Stimulated activated CD8-positive, alpha-beta memory T cell treated with anti-CD3 and anti-CD28 coated beads, Interleukin-4, amount 100 ng/mL, for 24 hours (primary cell): ENCODE measurements around the gene ABHD10.

Experiments used
- DNase-seq: peaks from one replicate; pipeline ENCODE4 v3.0.0-alpha.2; 2020; ENCODE audit warnings: low read depth

Gene ABHD10

DNA sequence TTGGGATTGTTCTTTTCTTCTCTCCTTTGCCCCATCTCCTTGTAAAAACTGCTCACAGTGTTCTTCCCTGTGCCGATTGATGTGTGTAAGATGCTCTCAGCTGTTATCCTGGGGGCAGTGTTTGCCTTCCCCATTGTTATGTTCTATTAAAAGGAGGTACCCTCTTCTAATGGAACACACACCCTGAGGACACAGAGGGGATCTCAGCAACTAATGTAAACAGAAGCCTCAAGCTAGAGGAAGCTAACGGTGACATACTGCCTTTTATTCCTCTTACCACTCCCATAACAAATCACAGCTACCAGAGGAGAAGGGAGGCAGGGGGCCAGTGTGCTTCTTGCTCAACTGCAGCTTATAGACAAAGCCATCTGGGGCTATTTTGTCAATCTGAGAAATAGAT is 22.1 kb downstream of the ABHD10 start:
- no peak for DNase-seq

DNA sequence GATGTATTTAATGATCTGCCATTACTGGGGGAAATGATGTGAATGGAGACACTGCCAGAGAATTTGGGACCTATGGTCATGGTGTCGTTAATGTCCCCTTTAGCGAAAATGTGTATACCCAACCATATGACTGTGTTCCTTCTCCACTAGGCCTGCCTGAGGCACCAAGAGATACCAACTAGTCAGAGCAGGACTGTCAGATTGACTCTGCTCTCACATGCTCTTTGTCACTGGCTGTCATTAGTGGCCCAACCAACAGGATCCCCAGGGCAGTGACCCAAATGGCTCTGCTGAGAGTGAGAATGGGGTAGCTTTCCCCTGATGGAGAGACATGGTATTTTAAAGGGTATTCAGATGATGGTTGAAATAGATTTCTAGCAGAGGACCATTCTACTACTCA is 22.7 kb downstream of the ABHD10 start:
- DNase-seq: no peak

DNA sequence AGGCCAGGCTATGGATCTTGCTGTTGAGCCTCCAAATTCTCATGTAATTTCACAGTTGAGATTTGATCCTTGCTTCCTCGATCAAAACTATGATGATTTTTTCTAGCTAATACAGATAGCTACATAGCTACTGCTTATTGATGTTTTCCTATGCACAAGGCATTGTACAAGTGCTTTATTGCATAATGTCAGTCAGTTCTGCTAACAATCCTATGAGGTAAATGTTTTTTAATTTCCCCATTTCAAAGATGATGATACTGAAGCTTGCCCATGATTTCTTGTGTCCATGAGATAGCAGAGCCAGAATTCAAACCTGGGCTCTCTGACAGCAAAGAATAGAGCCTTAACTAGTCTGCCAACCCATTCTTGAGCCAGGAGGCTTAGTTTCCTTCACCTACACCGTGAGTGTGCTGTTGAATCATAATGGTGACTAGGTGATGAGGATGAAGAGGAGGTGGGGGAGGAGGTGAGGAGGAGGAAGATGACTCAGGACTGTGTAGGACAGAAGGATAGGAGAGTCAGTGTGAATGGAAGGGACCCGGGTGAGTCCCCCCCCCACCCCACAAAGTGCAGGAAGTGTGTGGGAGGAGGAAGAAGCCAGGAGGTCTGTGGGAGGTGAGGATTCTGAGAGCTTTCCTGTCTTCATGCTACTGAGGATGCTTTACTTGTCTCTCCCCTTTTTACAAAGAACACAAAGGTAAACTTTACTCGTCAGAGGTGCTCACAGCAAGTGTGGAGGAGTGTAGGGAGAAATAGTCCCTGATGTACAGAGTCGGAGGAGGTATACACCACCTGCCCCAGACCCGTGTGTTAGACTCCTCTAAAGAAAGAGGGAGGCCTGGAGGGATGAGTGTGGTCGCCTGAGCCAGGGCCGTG is 23.5 kb downstream of the ABHD10 start:
- DNase-seq: peak; percentile 30

DNA sequence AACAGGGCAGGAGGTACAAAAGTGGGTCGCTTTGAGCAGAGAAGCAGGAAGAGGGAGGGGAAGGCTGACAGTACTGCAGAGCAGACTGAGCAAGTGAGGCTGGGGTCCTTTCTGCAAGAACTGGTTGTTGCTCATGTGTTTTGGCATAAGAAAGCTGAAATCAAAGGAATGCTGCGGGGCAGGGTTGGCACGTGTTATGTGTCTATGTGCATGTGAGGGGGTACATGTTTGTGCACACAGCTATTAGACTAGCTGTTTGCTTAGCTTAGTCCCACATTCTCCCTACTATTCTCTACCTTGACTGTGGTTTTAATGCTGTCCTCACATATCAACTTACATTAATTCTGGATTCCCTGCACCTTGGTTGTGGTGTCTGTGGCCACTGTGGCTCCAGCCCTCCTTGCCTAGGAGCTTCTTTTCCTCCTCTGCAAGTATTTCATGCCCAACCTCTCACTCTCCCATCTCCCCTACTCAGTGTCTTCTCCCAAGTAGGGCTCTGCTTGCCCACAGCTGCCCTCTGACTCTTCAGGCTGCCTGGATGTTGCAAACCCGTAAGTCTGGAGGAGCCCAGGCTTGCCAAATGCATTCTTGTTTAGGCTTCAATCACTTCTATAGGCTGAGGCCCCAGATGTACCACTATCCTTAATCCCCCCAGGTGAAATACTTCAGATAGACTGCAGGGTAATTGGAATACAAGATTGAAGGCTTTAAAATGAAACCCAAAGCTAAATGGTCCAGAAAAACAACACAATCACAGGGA is 24.7 kb downstream of the ABHD10 start:
- DNase-seq: no peak

DNA sequence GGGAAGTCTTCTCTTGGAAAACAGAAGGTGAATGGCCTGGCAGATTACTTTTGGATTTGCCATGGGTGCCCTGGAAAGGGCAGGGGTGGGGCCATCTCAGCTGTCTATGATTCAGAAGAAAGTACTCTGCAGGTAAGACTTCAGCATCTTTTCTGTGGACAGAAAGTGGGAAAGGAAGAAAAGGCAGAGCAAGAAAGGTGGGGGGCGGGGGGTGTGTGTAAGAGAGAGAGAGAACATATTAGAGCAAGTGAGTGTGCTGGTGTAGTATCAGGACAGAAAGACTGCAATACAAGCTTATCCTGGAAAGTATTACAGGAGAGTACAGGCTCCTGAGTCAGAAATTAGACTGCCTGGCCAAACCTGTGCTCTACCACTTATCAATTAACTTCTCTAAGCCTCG is 25.4 kb downstream of the ABHD10 start:
- DNase-seq: no peak

DNA sequence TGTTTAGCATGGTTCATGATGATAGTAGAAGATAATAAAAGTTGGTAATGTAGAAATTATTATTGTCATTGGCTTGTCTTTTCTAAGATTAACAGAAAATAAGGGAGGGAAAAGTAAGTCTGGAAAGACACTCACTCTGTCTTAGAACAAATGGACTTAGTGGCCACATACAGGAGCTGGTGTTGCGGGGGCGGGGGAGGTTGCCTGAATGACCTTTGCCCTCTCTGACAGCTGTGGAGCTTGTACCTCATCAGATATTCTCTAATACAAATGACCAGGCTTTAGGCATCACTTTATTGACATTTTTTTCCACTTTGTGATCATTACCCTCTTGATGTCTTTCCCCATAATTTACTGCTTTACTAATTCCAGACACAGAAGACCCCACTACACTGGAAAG is 25.8 kb downstream of the ABHD10 start:
- DNase-seq: no peak

DNA sequence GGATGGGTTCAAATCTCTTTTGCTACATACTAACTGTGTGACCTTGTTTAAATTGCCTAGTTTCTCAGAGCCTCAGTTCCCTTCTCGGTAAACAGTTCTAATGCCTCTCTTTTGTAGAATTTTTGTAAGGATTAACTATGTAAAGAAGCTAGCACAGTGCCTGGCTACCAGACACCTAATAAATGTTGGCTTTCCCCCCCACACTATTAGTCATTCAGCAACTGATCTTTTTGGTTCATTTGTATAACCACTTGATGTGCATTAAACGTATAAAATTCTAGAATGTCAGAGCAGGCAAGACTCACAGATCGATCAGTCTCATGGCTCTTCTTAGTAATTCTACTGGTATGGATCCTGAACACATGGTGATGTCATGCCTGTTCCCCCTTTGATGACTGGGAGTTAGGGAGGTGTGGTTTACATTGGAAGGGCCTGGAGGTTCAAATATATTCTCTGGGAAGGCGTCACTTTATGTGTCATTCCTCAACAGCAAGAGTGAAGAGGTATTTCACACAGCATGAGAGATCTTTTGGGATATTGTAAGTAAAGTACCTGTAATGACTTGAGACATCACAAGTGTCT is 26.4 kb downstream of the ABHD10 start:
- no peak for DNase-seq

DNA sequence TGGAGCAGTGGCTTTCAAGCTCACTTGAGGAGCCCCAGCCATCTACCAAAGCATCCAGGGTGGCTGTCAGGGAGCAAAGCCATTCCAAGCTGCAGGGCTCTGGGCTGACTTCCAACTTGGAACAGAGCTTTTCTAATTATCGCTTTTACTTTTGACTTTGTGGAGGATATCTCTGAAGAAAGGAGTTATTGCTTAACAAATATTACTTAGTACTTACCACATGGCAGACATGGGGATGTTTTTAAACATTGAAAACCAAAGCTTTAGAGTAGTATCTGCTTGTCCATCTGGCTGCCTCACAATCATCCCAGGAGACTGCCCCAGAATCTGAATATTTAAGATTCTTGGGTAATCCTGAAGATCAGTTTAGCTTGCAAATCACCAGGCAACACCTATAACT is 28.8 kb downstream of the ABHD10 start:
- DNase-seq: no peak

DNA sequence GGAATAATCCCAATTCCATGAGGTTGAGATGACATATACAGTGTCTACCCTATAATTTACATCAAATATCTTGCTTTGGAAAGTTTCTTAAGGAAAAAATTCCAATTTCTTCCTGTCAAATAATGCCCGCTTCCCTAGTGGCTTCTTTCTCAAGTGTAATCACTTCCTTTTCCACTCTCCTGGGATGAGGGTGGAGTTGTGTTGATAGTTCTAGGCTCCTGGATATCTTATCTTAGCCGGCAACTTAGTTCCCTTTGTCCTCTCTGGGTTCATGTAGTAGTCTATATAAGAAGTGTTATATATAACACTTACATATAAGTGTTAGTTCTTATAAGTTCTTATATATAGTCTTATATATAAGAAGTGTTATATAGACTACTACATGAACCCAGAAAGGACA is 30.8 kb downstream of the ABHD10 start:
- DNase-seq: no peak

DNA sequence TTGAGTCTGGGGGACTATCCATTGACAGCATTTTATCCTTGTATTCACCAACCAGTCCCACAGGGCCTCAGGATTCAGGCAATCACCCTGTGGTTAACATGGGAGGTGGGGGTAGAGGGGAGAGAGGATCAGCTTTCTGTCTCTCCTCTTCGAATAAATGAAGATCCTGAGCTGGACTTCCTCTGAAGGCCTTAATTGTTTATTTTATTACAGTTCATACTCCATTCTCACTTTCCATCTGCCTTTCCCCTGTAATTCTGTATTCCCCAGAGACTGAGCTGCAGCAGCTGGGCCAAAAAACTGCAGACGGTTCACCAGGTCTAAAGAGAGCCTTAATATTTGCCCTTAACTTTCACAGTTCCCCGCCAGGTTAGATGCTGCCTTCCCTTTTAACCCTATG is 31.8 kb downstream of the ABHD10 start:
- DNase-seq: no peak

DNA sequence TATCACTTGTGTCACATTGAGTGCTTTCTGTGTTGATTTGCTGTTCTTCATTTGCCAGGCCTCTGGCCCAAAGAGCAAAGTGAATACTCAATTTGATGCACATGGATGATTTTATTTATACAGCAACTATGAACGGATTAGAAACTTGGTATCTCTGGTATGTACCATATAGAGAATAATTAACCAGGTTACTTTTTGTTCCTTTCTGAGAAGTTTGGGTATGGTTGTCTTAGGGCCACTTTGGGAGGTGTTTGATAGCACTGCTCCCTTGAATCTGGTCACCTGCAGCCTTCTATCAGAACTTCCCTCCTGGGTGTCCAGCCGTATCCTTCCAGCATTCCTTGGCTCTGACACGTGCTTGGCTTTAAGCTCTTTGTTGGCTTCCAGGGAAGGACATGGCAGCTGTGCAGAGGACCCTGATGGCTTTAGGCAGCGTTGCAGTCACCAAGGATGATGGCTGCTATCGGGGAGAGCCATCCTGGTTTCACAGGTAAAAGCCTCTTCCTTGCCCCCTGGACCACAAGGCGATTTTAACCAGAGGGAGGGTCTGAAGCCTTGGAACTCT is 32.6 kb downstream of the ABHD10 start:
- DNase-seq: no peak

DNA sequence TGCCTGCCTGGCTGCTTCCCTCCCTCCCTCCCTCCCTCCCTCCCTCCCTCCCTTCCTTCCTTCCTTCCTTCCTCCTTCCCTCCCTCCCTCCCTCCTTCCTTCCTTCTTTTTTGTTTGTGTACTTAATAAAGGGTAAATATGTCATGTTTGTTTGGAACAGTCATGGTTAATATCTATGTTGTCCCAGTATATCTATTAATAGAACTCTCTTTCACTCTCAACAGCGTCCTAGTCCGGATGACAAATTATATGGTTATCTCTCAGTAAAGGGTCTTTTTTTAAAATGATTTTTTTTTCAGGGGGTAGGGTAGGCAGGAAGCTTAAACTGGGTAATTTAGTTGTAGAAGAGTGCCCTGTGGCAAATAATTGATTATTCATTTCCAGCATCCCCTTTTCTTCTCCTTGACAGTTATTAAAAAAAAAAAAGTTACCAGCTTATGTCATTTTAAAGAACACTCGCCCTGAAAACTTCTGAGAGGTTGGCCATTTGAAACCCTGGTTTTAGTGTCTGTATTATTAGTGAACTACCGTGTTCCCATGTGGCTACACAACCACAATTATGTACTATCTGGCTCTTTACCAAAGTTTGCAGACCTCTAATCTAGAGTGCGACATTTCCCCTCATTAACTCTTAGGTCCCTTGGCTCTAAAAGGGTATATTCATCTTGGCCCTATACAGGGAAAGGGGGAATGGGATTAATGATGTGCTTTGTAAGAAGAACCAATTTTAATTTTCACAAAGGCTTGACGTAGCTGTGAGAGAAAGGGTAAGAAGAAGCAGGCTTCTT is 33.6 kb downstream of the ABHD10 start:
- DNase-seq: no peak

DNA sequence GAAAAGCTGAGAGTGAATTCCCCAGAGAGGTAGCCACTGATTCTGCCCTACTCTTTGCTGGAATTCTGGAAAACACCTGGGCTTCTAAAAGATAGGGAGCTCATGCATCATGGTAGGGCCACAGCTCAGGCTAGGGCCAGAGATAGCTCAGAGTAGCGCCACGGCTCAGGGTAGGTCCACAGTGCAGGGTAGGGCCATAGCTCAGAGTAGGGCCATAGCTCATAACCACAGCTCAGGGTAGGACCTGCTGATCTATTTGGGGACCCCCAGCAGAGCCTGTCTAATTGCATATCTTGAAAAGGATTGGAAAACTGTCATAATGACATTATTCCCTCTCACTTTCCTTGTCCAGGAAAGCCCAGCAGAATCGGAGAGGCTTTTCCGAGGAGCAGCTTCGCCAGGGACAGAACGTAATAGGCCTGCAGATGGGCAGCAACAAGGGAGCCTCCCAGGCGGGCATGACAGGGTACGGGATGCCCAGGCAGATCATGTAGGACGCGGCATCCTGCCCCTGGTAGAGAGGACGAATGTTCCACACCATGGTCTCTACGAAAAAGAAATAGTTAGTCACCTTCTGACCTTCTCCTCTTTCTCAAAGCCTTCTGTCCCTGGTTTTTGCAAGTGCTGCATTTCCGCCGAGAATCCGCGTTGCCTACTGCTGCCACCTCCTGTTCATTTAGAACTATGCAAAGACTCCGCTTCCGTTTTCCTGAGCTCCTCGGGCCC is 34.4 kb downstream of the ABHD10 start:
- no peak for DNase-seq

DNA sequence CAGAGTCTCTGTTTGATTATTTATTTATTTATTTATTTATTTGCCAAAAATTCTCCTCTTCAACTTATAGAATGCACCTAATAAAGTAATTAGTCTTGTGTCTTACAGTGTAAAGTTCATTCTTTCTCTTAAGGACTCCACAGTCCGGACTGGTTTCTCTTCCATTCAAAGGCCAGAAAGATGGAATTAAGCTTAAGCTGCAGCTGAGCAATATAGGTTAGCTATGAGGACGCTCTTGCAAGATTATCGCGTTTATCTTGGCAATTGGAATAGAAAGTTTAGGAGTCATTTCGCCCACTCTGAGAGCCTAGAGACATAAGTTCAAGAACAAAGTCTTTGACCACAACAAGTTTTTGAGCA is 34.9 kb downstream of the ABHD10 start:
- no peak for DNase-seq

DNA sequence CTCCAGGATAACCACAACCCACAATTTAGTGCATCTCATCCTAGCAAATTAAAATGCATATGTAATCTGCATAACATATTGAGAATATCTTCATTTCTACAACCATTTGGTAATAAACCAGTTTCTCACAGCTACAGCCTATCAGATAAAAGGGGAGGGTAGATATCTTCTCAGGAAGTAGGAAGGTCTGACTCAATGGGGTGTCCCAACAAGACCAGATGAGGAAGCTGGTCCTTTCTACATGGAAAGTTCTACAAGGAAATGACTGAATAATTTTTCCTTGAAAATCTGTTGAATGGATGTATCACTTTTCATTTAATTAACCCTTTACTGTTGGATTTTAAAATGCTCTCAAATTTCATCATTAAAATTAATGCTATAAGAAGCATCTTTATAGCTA is 38.3 kb downstream of the ABHD10 start:
- no peak for DNase-seq

DNA sequence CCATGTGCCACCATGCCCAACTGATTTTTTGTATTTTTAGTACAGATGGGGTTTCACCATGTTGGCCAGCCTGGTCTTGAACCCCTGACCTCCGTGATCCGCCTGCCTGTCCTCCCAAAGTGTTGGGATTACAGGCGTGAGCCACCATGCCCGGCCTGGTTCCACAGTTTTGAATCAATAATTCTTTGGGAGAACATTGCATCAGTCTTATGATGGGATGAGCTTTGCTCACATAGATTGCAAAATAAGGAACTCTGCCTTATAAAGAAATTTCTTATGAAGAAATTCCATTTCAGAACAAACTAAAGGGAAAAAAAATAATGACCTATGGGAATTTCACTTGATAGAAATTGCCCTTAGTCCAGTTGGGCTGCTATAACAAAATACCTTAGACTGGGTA is 39.9 kb downstream of the ABHD10 start:
- no peak for DNase-seq

DNA sequence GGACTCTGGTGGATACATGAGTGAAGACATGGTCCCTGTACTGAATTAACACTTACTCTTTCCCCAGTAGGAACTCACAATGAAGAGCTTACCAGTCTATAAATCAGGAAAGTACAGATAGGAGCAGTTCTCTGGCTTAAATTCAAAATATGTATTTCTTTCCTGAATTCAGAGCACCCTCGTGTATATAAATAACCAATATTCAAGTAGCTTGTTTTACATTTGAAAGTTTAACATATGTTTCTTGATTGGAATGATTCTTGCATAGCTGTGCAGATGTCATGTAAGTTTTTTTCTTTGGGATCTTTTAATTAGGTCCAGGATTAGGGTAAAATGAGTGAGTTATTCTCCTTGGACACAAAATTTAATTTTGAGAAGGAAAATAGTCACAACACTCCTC is 40.9 kb downstream of the ABHD10 start:
- no peak for DNase-seq

DNA sequence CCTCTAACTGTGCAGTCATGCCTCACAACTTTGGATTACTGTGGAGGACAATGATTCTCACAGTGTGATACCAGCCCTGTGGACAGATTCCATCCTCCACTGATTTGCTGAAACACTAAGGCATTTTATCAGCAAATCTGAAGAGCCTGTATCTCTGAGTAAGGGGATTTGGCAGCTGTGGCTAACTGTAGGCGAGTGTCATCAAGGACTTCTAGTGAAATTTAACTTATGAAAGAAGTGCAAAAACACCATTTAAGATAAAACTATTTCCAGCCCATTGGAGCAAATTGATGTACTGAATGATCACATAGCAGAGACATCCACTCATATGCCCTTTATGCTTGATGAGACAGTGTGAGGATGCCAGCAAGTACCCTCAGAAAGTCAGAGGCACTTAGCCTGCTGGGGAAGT is 41.9 kb downstream of the ABHD10 start:
- DNase-seq: no peak

DNA sequence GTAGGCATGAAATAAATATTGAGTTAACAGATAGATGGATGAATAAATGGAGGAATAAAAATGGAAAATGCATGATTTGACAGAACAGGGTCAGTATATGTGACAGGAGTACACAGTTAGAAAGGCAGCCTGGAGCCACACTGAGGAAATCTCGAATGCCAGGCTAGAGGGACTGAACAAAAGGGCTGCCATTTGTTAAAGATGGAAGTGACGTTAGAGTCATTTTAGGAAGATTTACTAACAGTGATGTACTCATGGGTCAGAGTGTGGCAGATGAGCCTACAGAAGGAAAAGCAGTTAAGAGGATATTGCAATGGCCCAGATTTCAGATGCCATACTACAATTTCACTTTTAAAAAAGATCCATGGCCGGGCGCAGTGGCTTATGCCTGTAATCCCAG is 48.3 kb downstream of the ABHD10 start:
- DNase-seq: no peak

DNA sequence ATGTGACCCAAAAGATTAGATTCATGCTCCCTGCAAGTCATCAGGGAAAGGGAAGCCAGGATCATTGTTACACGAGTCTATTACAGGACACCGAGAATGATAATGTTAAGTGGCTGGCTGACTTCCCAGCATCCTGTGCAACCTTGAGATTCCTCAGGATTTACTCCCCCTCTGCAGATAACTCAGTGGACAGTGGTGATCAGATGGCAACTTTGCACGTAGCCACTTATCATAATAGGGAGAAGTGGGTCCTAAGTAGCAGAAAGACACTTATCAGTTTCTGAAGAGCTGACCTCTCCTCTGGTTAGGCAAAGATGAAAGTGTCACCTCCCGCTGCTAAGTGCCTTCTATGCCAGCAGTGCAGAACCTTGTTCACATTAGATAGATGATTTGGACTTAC is 49.0 kb downstream of the ABHD10 start:
- DNase-seq: no peak

DNA sequence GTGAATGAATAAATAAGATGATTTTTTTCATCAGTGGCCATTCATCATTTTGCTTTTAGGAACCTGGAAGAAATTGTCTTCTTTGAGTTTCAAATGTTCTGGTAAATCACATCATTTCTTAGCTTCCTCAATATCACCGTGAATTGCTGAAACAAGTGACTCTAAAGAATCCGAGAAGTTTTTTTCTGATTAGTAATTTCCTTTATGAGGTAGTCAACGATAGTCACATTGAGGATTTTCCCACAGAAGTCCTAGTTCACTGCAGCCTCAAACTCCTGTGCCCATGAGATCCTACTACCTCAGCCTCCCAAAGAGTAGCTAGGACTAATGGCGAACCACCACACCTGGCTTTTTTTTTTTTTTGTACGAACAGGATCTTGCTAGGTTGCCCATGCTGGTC is 52.1 kb downstream of the ABHD10 start:
- DNase-seq: no peak
